Mesodermal cell (in vitro differentiated cells): Measurements from ENCODE around the gene MAP2K5.

Experiments
- H3K27ac ChIP-seq: 2 replicates; pipeline ENCODE4 v1.7.0; 2013; ENCODE audit warnings: mild to moderate bottlenecking, low read depth, low read length, moderate library complexity; ENCODE audit not compliant: severe bottlenecking
- H3K36me3 ChIP-seq: 2 replicates; pipeline ENCODE4 v1.7.1; 2013; ENCODE audit warnings: mild to moderate bottlenecking, low read length, moderate library complexity; ENCODE audit not compliant: control insufficient read depth, insufficient read depth
- H3K4me1 ChIP-seq: one replicate; pipeline ENCODE4 v1.7.1; 2013; ENCODE audit warnings: mild to moderate bottlenecking, low read length; ENCODE audit not compliant: insufficient read depth, control insufficient read depth, poor library complexity, severe bottlenecking
- H3K4me3 ChIP-seq: 2 replicates; pipeline ENCODE4 v1.7.0; 2013; ENCODE audit warnings: low read length, control low read depth, mild to moderate bottlenecking; ENCODE audit not compliant: insufficient read depth, poor library complexity, severe bottlenecking; ENCODE audit errors: extremely low read depth
- H3K9me3 ChIP-seq: 2 replicates; pipeline ENCODE4 v1.7.1; 2013; ENCODE audit warnings: mild to moderate bottlenecking, low read length, moderate library complexity; ENCODE audit not compliant: control insufficient read depth
- WGBS, 2 experiments: methylation state at CpG; one replicate each; pipeline ENCODE4 v1.1.5; 2013; ENCODE audit warnings: missing lambda C conversion rate in 2 of 2; ENCODE audit not compliant: insufficient coverage in 2 of 2; 5-methylcytosine and 5-hydroxymethylcytosine counted together

Gene MAP2K5

DNA sequence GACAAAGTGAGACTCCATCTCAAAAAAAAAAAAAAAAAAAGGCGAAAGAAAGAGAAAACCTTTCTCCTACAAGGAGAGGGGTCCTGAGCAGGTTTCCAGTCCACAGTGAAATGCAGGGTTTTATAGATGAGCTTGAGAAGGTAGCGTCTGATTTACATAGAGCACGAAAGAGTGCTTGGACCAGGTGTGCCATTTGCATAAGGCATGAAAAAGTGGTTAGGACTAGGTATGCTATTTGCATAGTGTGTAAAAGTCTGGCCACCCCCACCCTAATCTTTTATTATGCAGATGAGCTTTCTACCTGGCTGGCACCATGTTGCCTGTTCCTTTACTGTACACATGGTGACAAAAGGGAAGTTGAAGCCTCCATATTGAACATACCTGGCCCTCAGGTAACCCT is 311.0 kb downstream of the MAP2K5 start:
- no peak overlapping the region for H3K4me3 ChIP-seq
- H3K9me3 ChIP-seq, result peaks cover 4% of the 10 kb centered on the region
- no peaks in the 10 kb centered on the region for H3K36me3 ChIP-seq
- H3K4me1 ChIP-seq, result no peaks in the 10 kb centered on the region
- no peak overlapping the region for H3K27ac ChIP-seq
- WGBS, 2 experiments, result 92 to 93% methylated on average over 2 of the region's 3 CpGs

DNA sequence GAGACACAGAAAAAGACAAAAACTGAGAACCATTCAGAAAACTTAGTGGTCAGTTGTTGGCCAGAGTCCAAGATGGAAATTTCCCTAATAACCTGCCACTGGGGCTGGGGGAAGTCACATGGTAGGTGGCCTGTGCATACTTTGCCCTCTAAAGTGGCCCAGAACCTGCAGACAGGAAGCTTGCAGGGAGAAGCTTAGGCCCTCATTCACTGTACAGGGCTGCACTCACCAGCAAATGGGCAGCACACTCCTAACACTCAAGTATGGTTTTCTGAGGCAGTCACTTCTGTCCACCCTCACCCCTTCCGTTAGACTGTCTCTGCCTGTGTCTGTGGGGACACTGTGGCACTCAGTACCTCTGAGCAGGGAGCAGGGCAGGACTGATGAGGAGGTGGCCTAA is 311.9 kb downstream of the MAP2K5 start:
- Histone ChIP-seq H3K27ac (no peak overlapping the region), H3K9me3 (peaks cover 4% of the 10 kb centered on the region), H3K4me3 (no peak overlapping the region), H3K36me3 (no peaks in the 10 kb centered on the region), H3K4me1 (no peaks in the 10 kb centered on the region)
- WGBS, 2 experiments, result 86% methylated on average over 1 of the region's 1 CpG; no CpG with 5 or more reads in 1 of the 2 experiments

DNA sequence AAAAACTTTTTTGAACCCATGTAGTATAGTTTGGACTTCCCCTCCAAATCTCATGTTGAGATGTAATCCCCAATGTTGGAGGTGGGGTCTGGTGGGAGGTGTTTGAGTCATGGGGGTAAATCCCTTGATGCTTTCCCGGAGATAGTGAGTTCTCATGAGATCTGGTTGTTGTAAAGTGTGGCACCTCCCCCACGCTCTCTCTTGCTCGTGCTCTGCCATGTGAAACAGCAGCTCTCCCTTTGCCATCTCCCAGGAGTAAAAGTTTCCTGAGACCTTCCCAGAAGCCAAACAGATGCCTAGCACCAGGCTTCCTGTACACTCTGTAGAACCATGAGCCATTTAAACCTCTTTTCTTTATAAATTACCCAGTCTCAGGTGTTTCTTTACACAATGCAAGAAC is 313.3 kb downstream of the MAP2K5 start:
- 13 to 73% methylated on average over 1 to 2 of the region's 3 CpGs for WGBS, 2 experiments
- Histone ChIP-seq H3K36me3 (no peaks in the 10 kb centered on the region), H3K27ac (no peak overlapping the region)

More for the DNA sequence above, 313.3 kb downstream of the MAP2K5 start:
- no peaks in the 10 kb centered on the region for H3K4me1 ChIP-seq
- no peak overlapping the region for H3K4me3 ChIP-seq
- no peaks in the 10 kb centered on the region for H3K9me3 ChIP-seq
